Omental fat pad (tissue), 4 donors: ENCODE results near the gene LCOR. TPM values are rescaled to one million over a fixed set of nuclear protein-coding genes. Genes with fewer than 3 reads are reported as not detected.
"Not testable (repeated sequence)": the region's sequence is repeated elsewhere in the genome, so short reads cannot be mapped to it uniquely, and the experiment has no call there.

ENCODE experiments used
- ATAC-seq: fragments of 150-250 bp; one replicate; pipeline ENCODE4 v1.9.1; 2016; ENCODE audit warnings: mild to moderate bottlenecking, moderate library complexity; ENCODE audit not compliant: low FRiP score
- DNase-seq: peaks from one replicate; pipeline ENCODE4 v3.0.0-alpha.2; 2019; ENCODE audit warnings: low spot score
- CTCF ChIP-seq, 3 donors: fragments of 450-650 bp; IDR thresholded peaks; one replicate each; pipeline ENCODE4 v1.5.1; 2016 to 2017; ENCODE audit warnings: antibody characterized with exemption in 3 of 3, mild to moderate bottlenecking in 3 of 3, moderate library complexity in 2 of 3
- total RNA-seq, 4 donors: library from RNA; depleted of rRNA; stranded (reverse); fragments of >200 nt; gene quantifications; one replicate each; pipeline ENCODE4 v1.1.0, GENCODE V29; 2016

The LCOR gene
- total RNA-seq, 4 donors from 2014 or later = 19.1 to 82.0 (median 24.7) TPM

- no peak for ATAC-seq
- no peak for TF ChIP-seq CTCF (IDR thresholded peaks at IDR 0.05)
- DNase-seq = no peak
Measured at GRCh38 chr10:96924861-96925260, 92.8 kb downstream of the LCOR start.

GRCh38 chr10:96930469-96930868 lies 98.4 kb downstream of the LCOR start:
- ATAC-seq = no peak
- DNase-seq = no peak
- no peak for TF ChIP-seq CTCF (IDR thresholded peaks at IDR 0.05)

- TF ChIP-seq CTCF (IDR thresholded peaks at IDR 0.05) = no peak
- no peak for ATAC-seq
Measured at GRCh38 chr10:96935148-96935547, 103.0 kb downstream of the LCOR start.

GRCh38 chr10:96935810-96936209 lies 103.7 kb downstream of the LCOR start:
- no peak for DNase-seq
- no peak for ATAC-seq
- no peak for TF ChIP-seq CTCF (IDR thresholded peaks at IDR 0.05)

More at GRCh38 chr10:96935148-96935547, 103.0 kb downstream of the LCOR start:
- DNase-seq = no peak

GRCh38 chr10:96943161-96943560 lies 111.1 kb downstream of the LCOR start:
- not testable (repeated sequence) for ATAC-seq

GRCh38 chr10:96947036-96947435 lies 114.9 kb downstream of the LCOR start:
- no peak for DNase-seq
- TF ChIP-seq CTCF (IDR thresholded peaks at IDR 0.05) = no peak
- ATAC-seq = no peak

More at GRCh38 chr10:96943161-96943560, 111.1 kb downstream of the LCOR start:
- DNase-seq = not testable (repeated sequence)

GRCh38 chr10:96949039-96949683 lies 117.1 kb downstream of the LCOR start:
- ATAC-seq (no peak), DNase-seq (no peak)
- no peak for TF ChIP-seq CTCF (IDR thresholded peaks at IDR 0.05)
